Erythroblast (primary cell): ENCODE measurements around the gene NXT1.

ENCODE experiments used
- GATA1 ChIP-seq: IDR thresholded peaks from 2 replicates; pipeline ENCODE4 v1.6.1; 2011; ENCODE audit warnings: low read depth, mild to moderate bottlenecking, control low read depth, low read length, moderate library complexity
- POLR2A ChIP-seq: IDR thresholded peaks from 2 replicates; pipeline ENCODE4 v1.6.1; 2011; ENCODE audit warnings: mild to moderate bottlenecking, low read length

- no peak for TF ChIP-seq POLR2A
- no peak for TF ChIP-seq GATA1
These were observed 30.3 kb upstream of the NXT1 start for GRCh38 chr20:23320317-23320716.
